Measurements from ENCODE around the gene SEZ6.

The SEZ6 gene

GRCh38 chr17:28974451-28974850 is 31.4 kb downstream of the SEZ6 start:
- no peak for DNase-seq (ENCODE audit: low read depth)

- no peak for DNase-seq (ENCODE audit: low read depth)
Observed at GRCh38 chr17:28973425-28973824, 32.4 kb downstream of the SEZ6 start.

GRCh38 chr17:28972437-28972836 is 33.4 kb downstream of the SEZ6 start:
- no peak for DNase-seq (ENCODE audit: low read depth)

GRCh38 chr17:28970879-28971278 is 35.0 kb downstream of the SEZ6 start:
- DNase-seq (ENCODE audit: low read depth) = no peak

GRCh38 chr17:28969706-28970393 is 36.0 kb downstream of the SEZ6 start:
- no peak for DNase-seq (ENCODE audit: low read depth)

GRCh38 chr17:28968914-28969295 is 36.9 kb downstream of the SEZ6 start:
- no peak for DNase-seq (ENCODE audit: low read depth)

- no peak for DNase-seq (ENCODE audit: low read depth)
Observed at GRCh38 chr17:28968231-28968913, 37.5 kb downstream of the SEZ6 start.

- DNase-seq (ENCODE audit: low read depth) = no peak
Observed at GRCh38 chr17:28967221-28968135, 38.4 kb downstream of the SEZ6 start.

- DNase-seq (ENCODE audit: low read depth) = no peak
Observed at GRCh38 chr17:28963841-28964240, 42.0 kb downstream of the SEZ6 start.

GRCh38 chr17:28963055-28963611 is 42.7 kb downstream of the SEZ6 start:
- no peak for DNase-seq (ENCODE audit: low read depth)

- no peak for DNase-seq (ENCODE audit: low read depth)
Observed at GRCh38 chr17:28961391-28961790, 44.4 kb downstream of the SEZ6 start.

- DNase-seq (ENCODE audit: low read depth) = no peak
Observed at GRCh38 chr17:28960256-28961061, 45.4 kb downstream of the SEZ6 start.

- no peak for DNase-seq (ENCODE audit: low read depth)
Observed at GRCh38 chr17:28959471-28959871, 46.4 kb downstream of the SEZ6 start.

- DNase-seq (ENCODE audit: low read depth) = no peak
Observed at GRCh38 chr17:28958820-28959455, 46.9 kb downstream of the SEZ6 start.

- DNase-seq (ENCODE audit: low read depth) = no peak
Observed at GRCh38 chr17:28957992-28958355, 47.9 kb downstream of the SEZ6 start.

GRCh38 chr17:28957277-28957991 is 48.4 kb downstream of the SEZ6 start:
- DNase-seq (ENCODE audit: low read depth) = no peak

GRCh38 chr17:28956861-28957260 is 49.0 kb downstream of the SEZ6 start:
- no peak for DNase-seq (ENCODE audit: low read depth)

GRCh38 chr17:28956112-28956511 is 49.7 kb downstream of the SEZ6 start:
- DNase-seq (ENCODE audit: low read depth) = no peak

- no peak for DNase-seq (ENCODE audit: low read depth)
Observed at GRCh38 chr17:28955408-28955807, 50.4 kb downstream of the SEZ6 start.

GRCh38 chr17:28954886-28955285 is 50.9 kb downstream of the SEZ6 start:
- DNase-seq (ENCODE audit: low read depth) = no peak
